Trophoblast cell (in vitro differentiated cells and primary cell): ENCODE data around the gene PTK6.

ENCODE experiments used
- DNase-seq, 2 donors: peaks; one replicate each; pipeline ENCODE4 v3.0.0-alpha.2; 2016
- H2AFZ ChIP-seq: 2 replicates; pipeline ENCODE4 v1.6.1; 2013; ENCODE audit warnings: low read length, moderate library complexity, mild to moderate bottlenecking; ENCODE audit not compliant: insufficient read depth, poor library complexity
- H2AK5ac ChIP-seq: 2 replicates; pipeline ENCODE4 v1.6.1; 2013; ENCODE audit warnings: mild to moderate bottlenecking, low read length
- H2BK120ac ChIP-seq: 2 replicates; pipeline ENCODE4 v1.6.1; 2013; ENCODE audit warnings: low read length, mild to moderate bottlenecking, moderate library complexity; ENCODE audit not compliant: insufficient read depth, poor library complexity
- H2BK12ac ChIP-seq: 2 replicates; pipeline ENCODE4 v1.6.1; 2013; ENCODE audit warnings: mild to moderate bottlenecking, low read length, moderate library complexity
- H2BK5ac ChIP-seq: 2 replicates; pipeline ENCODE4 v1.6.1; 2013; ENCODE audit warnings: low read length, low read depth, moderate library complexity, mild to moderate bottlenecking; ENCODE audit not compliant: poor library complexity
- H3K14ac ChIP-seq: 2 replicates; pipeline ENCODE4 v1.6.1; 2013; ENCODE audit warnings: mild to moderate bottlenecking, low read length
- H3K18ac ChIP-seq: 2 replicates; pipeline ENCODE4 v1.6.1; 2013; ENCODE audit warnings: mild to moderate bottlenecking, low read length
- H3K23ac ChIP-seq: 2 replicates; pipeline ENCODE4 v1.6.1; 2013; ENCODE audit warnings: low read length
- H3K27ac ChIP-seq: 2 replicates; pipeline ENCODE4 v1.5.1; 2013; ENCODE audit warnings: low read depth, mild to moderate bottlenecking, inconsistent platforms, low read length, moderate library complexity
- H3K27me3 ChIP-seq: 2 replicates; pipeline ENCODE4 v1.6.1; 2013; ENCODE audit warnings: inconsistent platforms, mild to moderate bottlenecking, low read length, moderate library complexity; ENCODE audit not compliant: insufficient read depth
- H3K36me3 ChIP-seq, 2 experiments: 1 replicate in 1 of 2; 2 replicates in 1 of 2; pipeline ENCODE4 v1.6.1; 2013; ENCODE audit warnings: low read length in 2 of 2, mild to moderate bottlenecking in 2 of 2, moderate library complexity in 1 of 2; ENCODE audit not compliant: insufficient read depth in 2 of 2, control insufficient read depth in 1 of 2
- H3K4ac ChIP-seq: 2 replicates; pipeline ENCODE4 v1.6.1; 2013; ENCODE audit warnings: low read depth, mild to moderate bottlenecking, low read length, moderate library complexity
- H3K4me1 ChIP-seq, 2 experiments: 1 replicate in 1 of 2; 2 replicates in 1 of 2; pipeline ENCODE4 v1.6.1; 2013; ENCODE audit warnings: low read length in 2 of 2, mild to moderate bottlenecking in 2 of 2, moderate library complexity in 1 of 2; ENCODE audit not compliant: insufficient read depth in 2 of 2, control insufficient read depth in 1 of 2
- H3K4me2 ChIP-seq: 2 replicates; pipeline ENCODE4 v1.6.1; 2013; ENCODE audit warnings: inconsistent platforms, mild to moderate bottlenecking, low read length, moderate library complexity
- H3K4me3 ChIP-seq: 2 replicates; pipeline ENCODE4 v1.5.1; 2013; ENCODE audit warnings: mild to moderate bottlenecking, low read depth, low read length, inconsistent platforms
- H3K79me1 ChIP-seq: one replicate; pipeline ENCODE4 v1.6.1; 2013; ENCODE audit warnings: low read length
- H3K79me2 ChIP-seq: 2 replicates; pipeline ENCODE4 v1.6.1; 2013; ENCODE audit warnings: low read length, mild to moderate bottlenecking; ENCODE audit not compliant: control insufficient read depth, insufficient read depth, poor library complexity
- H3K9ac ChIP-seq: 2 replicates; pipeline ENCODE4 v1.6.1; 2013; ENCODE audit warnings: mild to moderate bottlenecking, low read length
- H3K9me3 ChIP-seq: 2 replicates; pipeline ENCODE4 v1.6.1; 2013; ENCODE audit warnings: low read depth, mild to moderate bottlenecking, control low read depth, inconsistent platforms, low read length; ENCODE audit not compliant: insufficient read depth
- H4K12ac ChIP-seq: 2 replicates; pipeline ENCODE4 v1.6.1; 2013; ENCODE audit warnings: low read depth, mild to moderate bottlenecking, low read length, moderate library complexity
- H4K8ac ChIP-seq: 2 replicates; pipeline ENCODE4 v1.6.1; 2013; ENCODE audit warnings: low read depth, mild to moderate bottlenecking, low read length, moderate library complexity
- H4K91ac ChIP-seq: one replicate; pipeline ENCODE4 v1.6.1; 2013; ENCODE audit warnings: low read depth, mild to moderate bottlenecking, low read length, moderate library complexity
- WGBS: extraction: QIAGEN DNeasy Blood & Tissue Kit; methylation state at CpG from one replicate; pipeline ENCODE4 v1.1.7; 2013; ENCODE audit warnings: missing lambda C conversion rate; ENCODE audit not compliant: insufficient read length, insufficient coverage; ENCODE audit errors: extremely low coverage; 5-methylcytosine and 5-hydroxymethylcytosine counted together

PTK6 gene

DNA sequence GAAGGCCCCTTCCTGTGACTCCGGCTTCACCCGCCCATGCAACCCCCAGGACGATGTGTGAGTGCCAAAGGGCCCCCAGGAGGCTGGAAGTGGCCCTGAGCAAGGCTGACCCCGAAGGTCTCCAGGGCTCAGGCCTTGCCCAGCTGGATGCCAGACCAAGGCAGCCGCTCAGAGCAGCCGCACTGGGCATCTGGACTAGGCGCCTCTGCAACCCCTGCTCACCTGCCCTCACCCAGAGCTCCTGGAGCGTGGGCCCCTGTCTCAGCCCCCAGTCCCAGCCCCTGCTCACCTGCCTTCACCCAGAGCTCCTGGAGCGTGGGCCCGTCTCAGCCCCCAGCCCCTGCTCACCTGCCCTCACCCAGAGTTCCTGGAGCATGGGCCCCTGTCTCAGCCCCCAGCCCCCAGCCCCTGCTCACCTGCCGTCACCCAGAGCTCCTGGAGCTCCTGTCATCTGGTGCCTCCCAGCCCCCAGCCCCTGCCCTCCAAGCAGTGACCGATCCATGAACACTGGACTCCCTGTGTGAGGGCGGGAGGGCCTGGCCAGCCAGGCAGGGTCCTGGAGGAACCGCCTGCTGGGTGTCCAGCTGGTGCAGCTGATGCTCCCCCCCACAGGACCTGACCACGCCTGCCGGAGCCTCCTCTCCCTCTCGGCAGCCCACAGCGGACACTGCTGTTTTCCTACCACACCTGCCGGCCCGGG is 9.2 kb upstream of the PTK6 start:
- no peak overlapping the region for H3K4me2 ChIP-seq
- no peak overlapping the region for H4K8ac ChIP-seq
- H2BK120ac ChIP-seq: no peak overlapping the region
- H2AFZ ChIP-seq: no peak overlapping the region
- no peaks in the 10 kb centered on the region for H3K79me1 ChIP-seq
- no peak overlapping the region for H3K4ac ChIP-seq
- H3K27ac ChIP-seq: no peak overlapping the region
- no peak overlapping the region for H3K23ac ChIP-seq
- no peak overlapping the region for H2AK5ac ChIP-seq
- no peak overlapping the region for H2BK12ac ChIP-seq
- H3K18ac ChIP-seq: no peak overlapping the region
- WGBS: no CpG with 5 or more reads among the region's 20 CpGs
- H3K4me1 ChIP-seq: peaks cover 0 to 3% of the 10 kb centered on the region in 2 experiments
- no peaks in the 10 kb centered on the region for H3K9me3 ChIP-seq
- no peak overlapping the region for H4K12ac ChIP-seq
- no peak for DNase-seq
- no peak overlapping the region for H2BK5ac ChIP-seq
- H4K91ac ChIP-seq: no peak overlapping the region
- H3K79me2 ChIP-seq: no peaks in the 10 kb centered on the region
- H3K9ac ChIP-seq: no peak overlapping the region
- H3K14ac ChIP-seq: no peak overlapping the region
- H3K36me3 ChIP-seq: no peaks in the 10 kb centered on the region
- no peaks in the 10 kb centered on the region for H3K27me3 ChIP-seq
- no peak overlapping the region for H3K4me3 ChIP-seq

DNA sequence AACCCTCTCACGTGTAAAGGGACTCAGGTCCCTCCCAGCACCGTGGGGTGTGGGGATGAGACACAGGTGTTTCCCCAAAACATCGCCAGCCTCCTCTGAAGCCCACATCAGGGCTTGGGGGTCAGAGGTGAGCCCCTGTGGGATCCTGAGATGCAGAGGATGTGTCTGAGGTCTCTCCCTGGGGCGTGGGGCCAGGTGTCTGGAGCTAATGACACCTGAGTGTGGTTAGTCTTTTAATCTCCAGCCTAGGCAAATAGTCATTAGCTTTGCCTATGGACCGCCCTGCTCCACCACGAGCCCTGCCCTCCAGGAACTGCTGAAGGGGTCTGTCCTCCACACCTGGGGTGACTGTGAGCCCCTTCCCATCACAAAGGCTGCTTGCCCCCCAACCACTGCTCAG is 8.6 kb upstream of the PTK6 start:
- peaks cover 0 to 3% of the 10 kb centered on the region in 2 experiments for H3K4me1 ChIP-seq
- no peak overlapping the region for H3K9ac ChIP-seq
- WGBS: no CpG with 5 or more reads among the region's 6 CpGs

DNA sequence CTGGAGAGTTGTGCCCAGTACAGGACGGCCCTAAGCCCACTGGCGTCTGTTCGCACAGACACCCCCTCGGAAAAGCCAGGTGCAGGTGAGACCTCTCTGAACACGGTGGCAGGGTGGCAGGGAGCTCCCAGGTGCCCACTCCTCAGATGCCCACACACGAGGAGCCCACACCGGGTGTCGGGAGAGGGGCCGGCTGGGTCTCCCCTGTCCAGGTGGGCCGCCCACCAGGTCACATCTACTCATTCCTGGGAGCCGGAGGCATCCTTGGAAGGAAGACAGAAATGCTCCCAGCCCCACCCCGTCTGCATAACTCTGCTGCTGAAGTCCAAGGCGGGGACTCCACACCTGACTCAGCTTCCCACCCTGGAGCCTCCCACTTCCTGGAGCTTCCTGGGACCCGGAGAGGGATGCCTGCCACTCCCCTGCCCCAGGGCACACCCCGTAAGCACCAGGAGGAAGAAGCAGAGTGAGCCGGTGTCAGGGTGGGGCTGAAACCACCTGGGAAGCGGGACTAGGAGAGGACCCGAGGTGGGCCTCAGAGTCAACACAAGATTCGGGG is 7.9 kb upstream of the PTK6 start:
- H2BK120ac ChIP-seq: no peak overlapping the region
- no peak overlapping the region for H3K4me2 ChIP-seq
- no peak overlapping the region for H3K14ac ChIP-seq
- H3K4ac ChIP-seq: no peak overlapping the region
- H3K79me1 ChIP-seq: no peaks in the 10 kb centered on the region
- H3K18ac ChIP-seq: no peak overlapping the region
- no peaks in the 10 kb centered on the region for H3K36me3 ChIP-seq
- WGBS: no CpG with 5 or more reads among the region's 19 CpGs
- H4K91ac ChIP-seq: no peak overlapping the region
- no peak overlapping the region for H2AFZ ChIP-seq
- H4K12ac ChIP-seq: no peak overlapping the region
- no peaks in the 10 kb centered on the region for H3K27me3 ChIP-seq
- no peak overlapping the region for H3K4me3 ChIP-seq
- peaks cover 0 to 5% of the 10 kb centered on the region in 2 experiments for H3K4me1 ChIP-seq
- H2AK5ac ChIP-seq: no peak overlapping the region
- no peaks in the 10 kb centered on the region for H3K9me3 ChIP-seq
- H4K8ac ChIP-seq: no peak overlapping the region
- no peak overlapping the region for H3K27ac ChIP-seq
- H2BK5ac ChIP-seq: no peak overlapping the region
- peak in 1 of 2 donors; percentile 25 for DNase-seq
- no peak overlapping the region for H3K9ac ChIP-seq
- H2BK12ac ChIP-seq: no peak overlapping the region
- no peaks in the 10 kb centered on the region for H3K79me2 ChIP-seq
- no peak overlapping the region for H3K23ac ChIP-seq

More for the DNA sequence above, 8.6 kb upstream of the PTK6 start:
- H3K4ac ChIP-seq: no peak overlapping the region
- H3K14ac ChIP-seq: no peak overlapping the region
- H2BK12ac ChIP-seq: no peak overlapping the region
- H3K27me3 ChIP-seq: no peaks in the 10 kb centered on the region
- no peaks in the 10 kb centered on the region for H3K9me3 ChIP-seq
- no peak overlapping the region for H3K23ac ChIP-seq
- H3K4me2 ChIP-seq: no peak overlapping the region
- no peak overlapping the region for H3K18ac ChIP-seq
- no peaks in the 10 kb centered on the region for H3K79me2 ChIP-seq
- H2AFZ ChIP-seq: no peak overlapping the region
- H3K36me3 ChIP-seq: no peaks in the 10 kb centered on the region
- no peaks in the 10 kb centered on the region for H3K79me1 ChIP-seq
- no peak overlapping the region for H4K91ac ChIP-seq
- no peak for DNase-seq
- no peak overlapping the region for H3K4me3 ChIP-seq
- H2AK5ac ChIP-seq: no peak overlapping the region
- H3K27ac ChIP-seq: no peak overlapping the region
- H2BK120ac ChIP-seq: no peak overlapping the region
- no peak overlapping the region for H4K12ac ChIP-seq
- H4K8ac ChIP-seq: no peak overlapping the region
- no peak overlapping the region for H2BK5ac ChIP-seq

DNA sequence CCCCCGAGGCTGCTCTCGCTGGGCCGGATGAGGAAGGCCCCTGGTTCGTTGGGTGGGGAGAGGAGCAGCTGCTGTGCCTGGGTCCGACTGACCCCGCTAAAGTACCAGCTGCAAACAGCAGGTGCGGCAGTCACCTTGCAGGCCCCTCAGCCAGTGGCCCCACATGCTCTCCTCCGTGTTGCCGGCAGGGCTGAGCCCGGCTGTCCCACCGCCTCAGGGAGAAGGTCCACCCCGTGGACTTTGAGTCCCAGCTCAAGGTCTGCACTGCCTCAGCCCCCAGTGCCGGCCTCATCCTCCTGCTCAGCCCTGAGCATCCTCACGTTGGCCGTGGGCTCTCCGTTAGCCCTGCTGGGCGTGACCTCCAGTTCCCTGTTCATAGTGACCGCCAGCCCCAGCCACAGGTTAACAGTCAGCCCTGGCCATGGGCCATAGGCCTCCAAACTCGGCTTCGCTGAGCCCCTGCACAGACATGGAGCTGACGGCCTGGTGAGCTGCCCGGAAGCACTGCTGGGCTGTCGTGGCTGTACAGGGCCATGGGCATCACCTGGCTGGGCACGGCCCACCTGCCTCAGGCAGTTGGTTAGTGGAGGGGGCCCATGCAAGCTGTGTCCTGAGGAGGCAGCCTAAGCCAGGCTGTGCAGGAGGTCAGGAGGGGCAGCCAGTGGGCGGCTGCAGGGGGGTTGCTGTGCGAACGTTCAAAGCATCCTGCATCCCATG is 7.2 kb upstream of the PTK6 start:
- Histone ChIP-seq H3K4me1 (peaks cover 0 to 6% of the 10 kb centered on the region in 2 experiments), H3K4ac (no peak overlapping the region), H2AK5ac (no peak overlapping the region), H2BK5ac (no peak overlapping the region), H3K14ac (no peak overlapping the region), H3K4me3 (no peak overlapping the region), H3K23ac (no peak overlapping the region), H3K79me2 (no peaks in the 10 kb centered on the region), H4K8ac (no peak overlapping the region), H4K91ac (no peak overlapping the region), H3K36me3 (no peaks in the 10 kb centered on the region), H3K4me2 (no peak overlapping the region), H3K27me3 (no peaks in the 10 kb centered on the region), H2BK12ac (no peak overlapping the region), H3K27ac (no peak overlapping the region), H2AFZ (no peak overlapping the region), H3K9me3 (no peaks in the 10 kb centered on the region), H2BK120ac (no peak overlapping the region), H3K9ac (no peak overlapping the region), H4K12ac (no peak overlapping the region), H3K79me1 (no peaks in the 10 kb centered on the region), H3K18ac (no peak overlapping the region)
- DNase-seq: no peak
- no CpG with 5 or more reads among the region's 27 CpGs for WGBS
